HG03460 (cell line): ENCODE data around the gene SLC16A14.

Experiments used
- ATAC-seq: cut with Tn5 transposase; IDR thresholded peaks from one replicate; pipeline ENCODE4 v1.9.1; 2021; ENCODE audit not compliant: unreplicated experiment

SLC16A14 gene

GRCh38 chr2:230043025-230043424 is 25.7 kb downstream of the SLC16A14 start:
- ATAC-seq: no peak

- no peak for ATAC-seq
Measured at GRCh38 chr2:230042195-230042594, 26.5 kb downstream of the SLC16A14 start.

DNA sequence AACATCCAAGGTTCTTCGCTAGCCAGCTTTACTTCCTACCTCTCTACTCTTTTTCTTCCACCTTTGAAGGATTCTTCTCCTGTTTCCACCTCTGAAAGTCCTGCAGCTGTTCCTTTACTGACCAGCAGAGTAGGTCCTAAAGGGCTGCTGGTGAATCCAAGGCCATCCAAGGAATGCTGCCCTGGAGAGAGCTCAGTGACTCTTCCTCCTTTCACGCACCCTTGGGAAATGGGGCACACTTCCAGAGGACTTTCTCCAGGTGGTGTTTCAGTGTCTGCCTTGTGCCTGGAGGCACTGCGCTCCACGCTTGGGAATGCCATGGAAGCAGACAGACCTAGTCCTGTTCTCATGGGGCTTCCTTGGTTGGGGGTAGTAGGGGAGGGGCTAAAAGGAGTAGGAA is 45.4 kb downstream of the SLC16A14 start:
- no peak for ATAC-seq

DNA sequence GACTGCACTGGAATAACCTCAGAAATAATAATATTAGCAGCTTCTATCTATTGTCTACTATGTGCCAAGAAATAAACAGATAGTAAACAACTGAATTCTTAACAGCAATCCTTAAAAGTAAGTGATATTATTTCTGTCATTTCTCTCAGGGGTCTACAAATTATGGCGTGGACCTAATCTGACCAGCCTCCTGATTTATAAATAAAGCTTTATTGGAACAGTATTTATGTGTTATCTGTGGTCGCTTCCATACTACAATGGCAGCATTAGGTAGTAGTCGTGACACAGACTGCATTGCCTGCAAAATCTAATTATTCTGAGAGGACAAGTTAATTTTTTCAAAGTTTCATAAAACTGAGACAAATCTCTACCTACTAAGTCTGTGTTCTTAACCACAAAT is 49.0 kb downstream of the SLC16A14 start:
- ATAC-seq: no peak

DNA sequence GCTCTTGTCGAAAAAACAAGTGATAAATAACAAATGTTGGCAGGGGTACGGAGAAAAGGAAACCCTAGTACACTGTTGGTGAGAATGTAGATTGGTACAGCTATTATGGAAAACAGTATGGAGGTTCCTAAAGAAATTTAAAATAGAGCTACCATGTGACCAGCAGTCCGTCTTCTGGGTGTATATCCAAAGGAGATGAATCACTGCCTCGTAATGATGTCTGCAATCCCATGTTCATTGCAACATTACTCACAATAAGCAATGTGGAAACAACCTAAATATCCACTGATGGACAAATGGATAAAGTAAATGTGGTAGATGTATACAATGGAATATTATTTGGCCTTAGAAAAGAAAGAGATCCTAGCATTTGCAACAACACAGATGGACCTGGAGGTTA is 50.6 kb downstream of the SLC16A14 start:
- ATAC-seq: no peak

- ATAC-seq: no peak
Measured at GRCh38 chr2:230016844-230017243, 51.9 kb downstream of the SLC16A14 start.

- ATAC-seq: no peak
Measured at GRCh38 chr2:230012267-230012884, 56.3 kb downstream of the SLC16A14 start.

GRCh38 chr2:230011617-230012016 is 57.1 kb downstream of the SLC16A14 start:
- no peak for ATAC-seq

- ATAC-seq: no peak
Measured at GRCh38 chr2:230010501-230010900, 58.2 kb downstream of the SLC16A14 start.

- no peak for ATAC-seq
Measured at GRCh38 chr2:230008708-230009066, 60.0 kb downstream of the SLC16A14 start.

DNA sequence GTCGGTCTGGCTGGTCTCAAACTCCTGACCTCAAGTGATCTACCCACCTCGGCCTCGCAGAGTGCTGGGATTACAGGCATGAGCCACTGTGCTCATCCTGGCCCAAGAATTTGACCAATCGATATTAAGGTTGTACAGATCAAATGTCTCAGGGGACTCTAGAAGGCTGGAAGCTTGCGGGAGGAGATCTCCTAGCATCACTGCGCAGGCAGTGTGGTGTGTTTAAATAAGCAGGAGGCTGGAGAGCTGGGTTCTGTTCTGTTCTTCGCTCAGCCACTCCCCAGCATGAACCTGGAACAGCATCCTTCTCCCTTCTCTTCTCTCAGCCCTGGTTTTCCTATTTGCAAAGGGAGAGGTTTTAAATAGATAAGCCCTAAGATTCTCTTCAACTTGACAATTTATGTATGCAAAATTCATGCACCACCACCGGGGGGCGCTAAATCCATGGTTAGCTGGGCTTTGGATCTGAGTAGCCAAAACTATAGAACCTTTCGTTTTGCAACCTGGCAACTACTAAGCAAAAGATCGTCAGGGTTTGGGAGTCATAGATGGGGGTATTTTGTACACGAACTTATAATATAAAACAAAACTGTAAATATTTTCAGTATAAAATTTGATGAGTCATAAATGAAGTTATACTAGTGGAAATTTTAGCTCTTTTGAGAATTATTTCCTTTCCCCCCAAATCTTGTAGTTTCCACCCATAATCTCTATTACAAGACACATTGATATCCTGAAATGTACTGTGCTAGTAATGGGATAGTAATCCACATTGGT is 60.6 kb downstream of the SLC16A14 start:
- ATAC-seq: peak; percentile 59

- peak; percentile 92 for ATAC-seq
Measured at GRCh38 chr2:230000118-230000841, 68.4 kb downstream of the SLC16A14 start.

GRCh38 chr2:229997565-229997964 is 71.2 kb downstream of the SLC16A14 start:
- no peak for ATAC-seq

DNA sequence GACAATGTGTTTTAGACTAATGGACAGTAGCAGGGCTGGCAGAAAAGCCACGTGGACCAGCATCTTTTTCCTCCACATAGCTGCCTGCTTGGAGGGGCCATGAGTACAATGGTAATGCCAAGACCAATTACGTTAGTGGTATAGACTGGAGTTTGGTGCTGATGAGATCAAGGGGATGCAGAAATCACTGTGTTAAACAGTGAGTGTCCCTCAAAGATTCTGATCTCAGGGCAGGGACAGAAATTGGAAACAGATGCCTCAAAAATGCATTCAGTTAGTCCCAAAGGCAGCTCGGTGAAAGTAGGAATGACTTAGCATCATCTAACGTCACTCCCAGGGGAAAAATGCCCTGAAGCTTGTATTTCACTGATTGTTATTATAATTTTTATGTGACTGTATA is 72.4 kb downstream of the SLC16A14 start:
- ATAC-seq: no peak

- ATAC-seq: no peak
Measured at GRCh38 chr2:229993236-229993635, 75.5 kb downstream of the SLC16A14 start.
